Measurements from ENCODE around the gene GK2.

- TF ChIP-seq TCF7L2 (IDR thresholded peaks at IDR 0.05; ENCODE audit: borderline replicate concordance, low read depth, low read length) (no peak), RBAK (tag by site-specific recombination; IDR thresholded peaks at IDR 0.05) (no peak), ZNF184 (tag by site-specific recombination; IDR thresholded peaks at IDR 0.05) (no peak), YY1 (tag by site-specific recombination; IDR thresholded peaks at IDR 0.05) (no peak), ZNF175 (tag by site-specific recombination; IDR thresholded peaks at IDR 0.05) (no peak), CTCF (tag by site-specific recombination; IDR thresholded peaks at IDR 0.05) (no peak), ZNF561 (tag by site-specific recombination; IDR thresholded peaks at IDR 0.05; ENCODE audit: borderline replicate concordance) (no peak), ZNF596 (tag by site-specific recombination; IDR thresholded peaks at IDR 0.05) (no peak), ZNF549 (tag by site-specific recombination; IDR thresholded peaks at IDR 0.05) (no peak)
These were observed 9.0 kb downstream of the GK2 start for GRCh38 chr4:79399076-79399475.

Data from HEK293 (cell line).